ENCODE data around the gene DVL2.
A peak's percentile ranks its signal among the peaks of the same experiment; 100 is the strongest.

The DVL2 gene

DNA sequence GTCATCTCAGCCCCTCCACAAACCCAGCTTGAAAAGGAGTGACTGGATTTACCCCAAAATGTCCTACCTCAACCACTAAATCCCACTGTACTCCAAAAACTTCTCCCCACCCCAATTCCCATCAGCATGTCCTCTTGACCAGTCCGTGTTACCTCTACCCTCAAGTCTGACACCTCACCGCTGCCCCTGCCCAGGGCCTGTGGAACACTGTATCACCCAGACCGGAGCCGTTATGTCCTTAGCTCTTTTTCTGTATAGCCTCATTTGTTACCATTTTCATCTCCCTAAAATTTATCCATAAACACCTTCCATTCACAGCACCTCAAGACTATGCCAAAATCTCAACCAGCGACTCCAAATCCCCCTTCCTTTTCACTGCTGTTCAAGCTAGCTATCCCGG is 2.5 kb upstream of the DVL2 start:
- TF ChIP-seq, protein P1, sequence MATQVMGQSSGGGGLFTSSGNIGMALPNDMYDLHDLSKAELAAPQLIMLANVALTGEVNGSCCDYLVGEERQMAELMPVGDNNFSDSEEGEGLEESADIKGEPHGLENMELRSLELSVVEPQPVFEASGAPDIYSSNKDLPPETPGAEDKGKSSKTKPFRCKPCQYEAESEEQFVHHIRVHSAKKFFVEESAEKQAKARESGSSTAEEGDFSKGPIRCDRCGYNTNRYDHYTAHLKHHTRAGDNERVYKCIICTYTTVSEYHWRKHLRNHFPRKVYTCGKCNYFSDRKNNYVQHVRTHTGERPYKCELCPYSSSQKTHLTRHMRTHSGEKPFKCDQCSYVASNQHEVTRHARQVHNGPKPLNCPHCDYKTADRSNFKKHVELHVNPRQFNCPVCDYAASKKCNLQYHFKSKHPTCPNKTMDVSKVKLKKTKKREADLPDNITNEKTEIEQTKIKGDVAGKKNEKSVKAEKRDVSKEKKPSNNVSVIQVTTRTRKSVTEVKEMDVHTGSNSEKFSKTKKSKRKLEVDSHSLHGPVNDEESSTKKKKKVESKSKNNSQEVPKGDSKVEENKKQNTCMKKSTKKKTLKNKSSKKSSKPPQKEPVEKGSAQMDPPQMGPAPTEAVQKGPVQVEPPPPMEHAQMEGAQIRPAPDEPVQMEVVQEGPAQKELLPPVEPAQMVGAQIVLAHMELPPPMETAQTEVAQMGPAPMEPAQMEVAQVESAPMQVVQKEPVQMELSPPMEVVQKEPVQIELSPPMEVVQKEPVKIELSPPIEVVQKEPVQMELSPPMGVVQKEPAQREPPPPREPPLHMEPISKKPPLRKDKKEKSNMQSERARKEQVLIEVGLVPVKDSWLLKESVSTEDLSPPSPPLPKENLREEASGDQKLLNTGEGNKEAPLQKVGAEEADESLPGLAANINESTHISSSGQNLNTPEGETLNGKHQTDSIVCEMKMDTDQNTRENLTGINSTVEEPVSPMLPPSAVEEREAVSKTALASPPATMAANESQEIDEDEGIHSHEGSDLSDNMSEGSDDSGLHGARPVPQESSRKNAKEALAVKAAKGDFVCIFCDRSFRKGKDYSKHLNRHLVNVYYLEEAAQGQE (IDR thresholded peaks at IDR 0.05; ENCODE audit: insufficient read depth in 1 of 2, low read depth in 2 of 2, low read length in 2 of 2), result no peak
- TF ChIP-seq TAF1 (IDR thresholded peaks at IDR 0.05; ENCODE audit: borderline replicate concordance, insufficient read depth, low read length) (no peak), POLR2AphosphoS5 (IDR thresholded peaks at IDR 0.05; ENCODE audit: low read depth, low read length) (no peak), SIN3A (IDR thresholded peaks at IDR 0.05; ENCODE audit: borderline replicate concordance, insufficient read depth, low read length) (no peak)

DNA sequence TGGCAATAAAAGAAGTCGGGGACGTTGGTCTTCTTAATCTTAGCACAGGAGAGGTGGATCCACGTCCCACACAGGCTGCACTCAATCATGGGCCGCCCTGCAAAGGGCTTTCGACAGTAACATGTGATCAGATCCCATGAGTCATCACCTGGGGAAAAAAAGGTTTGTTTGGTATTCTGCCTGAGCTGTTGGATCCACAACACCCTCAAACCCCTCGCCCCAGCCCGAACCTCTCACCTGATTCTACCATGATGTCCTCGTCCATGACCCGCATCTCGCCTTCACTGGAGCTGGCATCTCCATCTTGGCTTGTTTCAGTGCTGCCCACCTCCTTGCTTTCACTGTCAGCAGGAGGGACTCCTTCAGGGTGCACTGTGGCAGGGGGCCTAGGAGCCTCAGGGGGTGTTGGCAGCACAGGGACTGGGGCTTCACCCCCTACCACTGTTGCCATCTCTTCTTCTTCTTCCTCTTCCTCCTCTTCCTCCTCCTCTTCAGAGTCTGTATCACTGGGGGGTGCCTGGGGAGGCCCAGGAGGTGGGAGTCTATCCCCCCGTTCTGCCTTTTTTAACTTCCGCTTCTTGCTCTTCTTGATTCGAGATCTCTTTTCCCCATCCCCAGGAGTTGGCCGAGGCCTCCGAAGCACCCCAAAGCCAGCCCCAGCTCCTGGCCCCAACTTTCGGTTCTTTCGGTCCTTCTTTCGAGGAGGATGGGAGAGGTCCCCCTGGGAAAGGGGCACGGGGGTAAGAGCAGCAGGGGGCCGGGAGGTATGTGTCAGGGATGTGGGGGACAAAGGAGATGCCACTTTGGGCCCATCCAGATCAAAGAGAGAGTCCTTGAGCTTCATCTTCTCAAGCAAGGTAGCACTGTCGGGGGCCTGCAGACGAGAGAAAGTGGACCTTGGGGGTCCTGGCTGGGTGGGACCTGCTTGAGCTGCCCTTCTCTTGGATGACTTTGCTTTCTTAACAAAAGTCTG is 1.7 kb upstream of the DVL2 start:
- TF ChIP-seq TAF1 (IDR thresholded peaks at IDR 0.05; ENCODE audit: borderline replicate concordance, insufficient read depth, low read length) (no peak), FOXP2 (optimal IDR thresholded peaks at IDR 0.05; ENCODE audit: borderline replicate concordance, extremely low read depth, extremely low read length, insufficient read depth) (no peak), POLR2AphosphoS5 (IDR thresholded peaks at IDR 0.05; ENCODE audit: low read depth, low read length) (no peak), SIN3A (IDR thresholded peaks at IDR 0.05; ENCODE audit: borderline replicate concordance, insufficient read depth, low read length) (no peak)
- TF ChIP-seq, protein P1 (IDR thresholded peaks at IDR 0.05; ENCODE audit: insufficient read depth in 1 of 2, low read depth in 2 of 2, low read length in 2 of 2), result no peak

DNA sequence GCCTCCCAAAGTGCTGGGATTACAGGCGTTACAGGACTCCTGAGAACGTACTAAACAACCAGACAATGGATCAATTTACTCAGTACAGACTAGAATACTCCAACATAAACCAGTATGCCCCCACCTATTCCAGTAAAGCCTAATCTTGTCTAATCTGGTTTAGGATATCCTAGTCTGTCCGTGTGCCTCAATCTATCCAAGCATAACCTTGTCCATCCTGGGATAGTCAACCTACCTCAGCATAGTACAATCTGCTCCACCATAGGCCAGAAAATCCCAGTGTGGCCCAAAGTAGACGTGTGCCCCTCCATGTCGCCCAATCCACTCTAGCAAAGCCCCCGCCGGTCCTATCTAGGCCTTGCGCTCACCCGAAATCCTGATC is 625 bp downstream of the DVL2 start:
- TF ChIP-seq, protein P1 (IDR thresholded peaks at IDR 0.05; ENCODE audit: insufficient read depth in 1 of 2, low read depth in 2 of 2, low read length in 2 of 2), result no peak
- peak; percentile 15; the same call in 1 of the 2 replicates for TF ChIP-seq SIN3A (IDR thresholded peaks at IDR 0.05; ENCODE audit: borderline replicate concordance, insufficient read depth, low read length)

- TF ChIP-seq, protein P1 (IDR thresholded peaks at IDR 0.05; ENCODE audit: insufficient read depth in 1 of 2, low read depth in 2 of 2, low read length in 2 of 2), result no peak
- TF ChIP-seq POLR2AphosphoS5 (IDR thresholded peaks at IDR 0.05; ENCODE audit: low read depth, low read length) (no peak), FOXP2 (optimal IDR thresholded peaks at IDR 0.05; ENCODE audit: borderline replicate concordance, extremely low read depth, extremely low read length, insufficient read depth) (no peak), SIN3A (IDR thresholded peaks at IDR 0.05; ENCODE audit: borderline replicate concordance, insufficient read depth, low read length) (no peak), TAF1 (IDR thresholded peaks at IDR 0.05; ENCODE audit: borderline replicate concordance, insufficient read depth, low read length) (no peak)
Observed at GRCh38 chr17:7232114-7232513, 2.2 kb downstream of the DVL2 start.

Measured in PFSK-1 (cell line).